Measurements from ENCODE around the gene WNT5B. TPM values are rescaled to one million over a fixed set of nuclear protein-coding genes. Genes with fewer than 3 reads are reported as not detected.

WNT5B gene
- total RNA-seq, 5 donors from 2014 or later (not counting 1 experiment from before 2014, with no cell fraction given), result 0.20 TPM; not detected in 4

- Mint-ChIP-seq H3K27ac (no peak overlapping the region), H3K27me3 (peaks cover 4 to 9% of the 10 kb centered on the region in 2 donors), H3K4me1 (peaks cover 3 to 11% (median 9%) of the 10 kb centered on the region in 3 donors), H3K36me3 (no peaks in the 10 kb centered on the region), H3K4me3 (no peak overlapping the region), H3K9me3 (no peaks in the 10 kb centered on the region)
- peaks cover 0 to 10% of the 10 kb centered on the region in 2 experiments for H3K27me3 ChIP-seq (replicated peaks in 1 of 2; ENCODE audit: control insufficient read depth in 2 of 2, extremely low read depth in 1 of 2, insufficient read depth in 2 of 2, low read length in 1 of 2)
- no peak overlapping the region for H3K4me3 ChIP-seq (ENCODE audit: control insufficient read depth in 1 of 2, extremely low read depth in 1 of 2, low read length in 1 of 2)
- H3K27ac ChIP-seq (ENCODE audit: low read length), result no peak overlapping the region
- H3K4me1 ChIP-seq (ENCODE audit: control insufficient read depth in 1 of 2, extremely low read depth in 1 of 2, insufficient read depth in 2 of 2, low read length in 2 of 2), result no peaks in the 10 kb centered on the region
- H3K36me3 ChIP-seq (ENCODE audit: control insufficient read depth in 2 of 2, extremely low read depth in 1 of 2, insufficient read depth in 1 of 2, low read length in 1 of 2), result no peaks in the 10 kb centered on the region
- CTCF ChIA-PET, result no interaction called here
- H3K9me3 ChIP-seq, result no peaks in the 10 kb centered on the region
- no peak for DNase-seq
- POLR2A ChIA-PET, result no interaction called here
- no peak for ATAC-seq (replicated peaks in 1 of 4)
These were observed 10.5 kb upstream of the WNT5B start for GRCh38 chr12:1618489-1618888.

- H3K9me3 Mint-ChIP-seq, result no peaks in the 10 kb centered on the region
- H3K36me3 Mint-ChIP-seq, result no peaks in the 10 kb centered on the region
- POLR2A ChIA-PET, result interaction anchor here in 1 of 2 donors (0.6 kb wide), 1 partner anchor 9 kb away, joined by 3 read pairs; no protein-coding TSS in a partner anchor
- H3K4me3 Mint-ChIP-seq, result no peak overlapping the region
- ATAC-seq (replicated peaks in 1 of 4) (no peak), DNase-seq (no peak)
- 64% methylated on average over 1 of the region's 4 CpGs for WGBS (ENCODE audit: insufficient coverage)
- peaks cover 3 to 11% (median 9%) of the 10 kb centered on the region in 3 donors for H3K4me1 Mint-ChIP-seq
- no peak overlapping the region for H3K27ac Mint-ChIP-seq
- CTCF ChIA-PET, result interaction anchor here in 1 of 2 donors (0.6 kb wide), 1 partner anchor 1005 kb away, joined by 4 read pairs; no protein-coding TSS in a partner anchor
- no peaks in the 10 kb centered on the region for H3K9me3 ChIP-seq
- H3K27me3 ChIP-seq (replicated peaks in 1 of 2; ENCODE audit: control insufficient read depth in 2 of 2, extremely low read depth in 1 of 2, insufficient read depth in 2 of 2, low read length in 1 of 2), result peaks cover 0 to 10% of the 10 kb centered on the region in 2 experiments
- H3K36me3 ChIP-seq (ENCODE audit: control insufficient read depth in 2 of 2, extremely low read depth in 1 of 2, insufficient read depth in 1 of 2, low read length in 1 of 2), result no peaks in the 10 kb centered on the region
- no peak overlapping the region for H3K4me3 ChIP-seq (ENCODE audit: control insufficient read depth in 1 of 2, extremely low read depth in 1 of 2, low read length in 1 of 2)
- H3K4me1 ChIP-seq (ENCODE audit: control insufficient read depth in 1 of 2, extremely low read depth in 1 of 2, insufficient read depth in 2 of 2, low read length in 2 of 2), result no peaks in the 10 kb centered on the region
- no peak overlapping the region for H3K27ac ChIP-seq (ENCODE audit: low read length)
- H3K27me3 Mint-ChIP-seq, result peaks cover 4 to 9% of the 10 kb centered on the region in 2 donors
These were observed 9.9 kb upstream of the WNT5B start for GRCh38 chr12:1619159-1619558.

- ChIA-PET CTCF (interaction anchor here in 1 of 2 donors (0.6 kb wide), 1 partner anchor 1006 kb away, joined by 4 read pairs; no protein-coding TSS in a partner anchor), POLR2A (interaction anchor here in 1 of 2 donors (0.6 kb wide), 1 partner anchor 9 kb away, joined by 3 read pairs; no protein-coding TSS in a partner anchor)
- DNase-seq, result no peak
- 60% methylated on average over 1 of the region's 8 CpGs for WGBS (ENCODE audit: insufficient coverage)
- H3K36me3 ChIP-seq (ENCODE audit: control insufficient read depth in 2 of 2, extremely low read depth in 1 of 2, insufficient read depth in 1 of 2, low read length in 1 of 2), result no peaks in the 10 kb centered on the region
- no peaks in the 10 kb centered on the region for H3K4me1 ChIP-seq (ENCODE audit: control insufficient read depth in 1 of 2, extremely low read depth in 1 of 2, insufficient read depth in 2 of 2, low read length in 2 of 2)
- no peak overlapping the region for H3K27ac ChIP-seq (ENCODE audit: low read length)
- no peaks in the 10 kb centered on the region for H3K9me3 ChIP-seq
- H3K36me3 Mint-ChIP-seq, result no peaks in the 10 kb centered on the region
- H3K27ac Mint-ChIP-seq, result no peak overlapping the region
- no peak overlapping the region for H3K4me3 Mint-ChIP-seq
- peaks cover 0 to 10% of the 10 kb centered on the region in 2 experiments for H3K27me3 ChIP-seq (replicated peaks in 1 of 2; ENCODE audit: control insufficient read depth in 2 of 2, extremely low read depth in 1 of 2, insufficient read depth in 2 of 2, low read length in 1 of 2)
- peaks cover 3 to 11% (median 9%) of the 10 kb centered on the region in 3 donors for H3K4me1 Mint-ChIP-seq
- peaks cover 4 to 9% of the 10 kb centered on the region in 2 donors for H3K27me3 Mint-ChIP-seq
- no peak for ATAC-seq (replicated peaks in 1 of 4)
- no peak overlapping the region for H3K4me3 ChIP-seq (ENCODE audit: control insufficient read depth in 1 of 2, extremely low read depth in 1 of 2, low read length in 1 of 2)
- no peaks in the 10 kb centered on the region for H3K9me3 Mint-ChIP-seq
These were observed 9.4 kb upstream of the WNT5B start for GRCh38 chr12:1619587-1619986.

DNA sequence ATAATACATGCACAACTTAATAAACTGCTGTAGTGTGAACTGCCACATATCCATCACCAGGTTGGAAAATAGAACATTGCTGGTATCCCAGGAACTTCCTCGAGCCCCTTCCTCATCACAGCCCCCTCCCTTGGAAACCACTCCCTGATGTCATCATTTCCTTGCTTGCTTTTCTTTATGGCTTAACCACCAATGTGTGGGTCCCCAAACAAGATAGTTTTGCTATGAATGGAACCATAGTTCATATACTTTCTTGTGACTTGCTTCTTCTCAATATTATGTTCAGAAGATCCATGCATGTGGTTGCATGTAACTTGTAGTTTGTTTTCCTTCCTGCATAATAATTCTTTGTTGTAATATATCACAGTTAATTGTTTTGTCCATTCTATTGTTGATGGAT, 8.9 kb upstream of the WNT5B start:
- Histone ChIP-seq H3K27me3 (replicated peaks in 1 of 2; ENCODE audit: control insufficient read depth in 2 of 2, extremely low read depth in 1 of 2, insufficient read depth in 2 of 2, low read length in 1 of 2) (peaks cover 0 to 10% of the 10 kb centered on the region in 2 experiments), H3K9me3 (no peaks in the 10 kb centered on the region), H3K36me3 (ENCODE audit: control insufficient read depth in 2 of 2, extremely low read depth in 1 of 2, insufficient read depth in 1 of 2, low read length in 1 of 2) (no peaks in the 10 kb centered on the region), H3K4me3 (ENCODE audit: control insufficient read depth in 1 of 2, extremely low read depth in 1 of 2, low read length in 1 of 2) (no peak overlapping the region), H3K4me1 (ENCODE audit: control insufficient read depth in 1 of 2, extremely low read depth in 1 of 2, insufficient read depth in 2 of 2, low read length in 2 of 2) (no peaks in the 10 kb centered on the region), H3K27ac (ENCODE audit: low read length) (no peak overlapping the region)
- H3K27me3 Mint-ChIP-seq, result peaks cover 4 to 7% of the 10 kb centered on the region in 2 donors
- no peak for DNase-seq
- no peak overlapping the region for H3K4me3 Mint-ChIP-seq
- POLR2A ChIA-PET, result interaction anchor here in 1 of 2 donors (0.6 kb wide), 1 partner anchor 8 kb away, joined by 3 read pairs; no protein-coding TSS in a partner anchor
- H3K36me3 Mint-ChIP-seq, result no peaks in the 10 kb centered on the region
- peaks cover 3 to 11% (median 9%) of the 10 kb centered on the region in 3 donors for H3K4me1 Mint-ChIP-seq
- ATAC-seq (replicated peaks in 1 of 4), result no peak
- H3K9me3 Mint-ChIP-seq, result no peaks in the 10 kb centered on the region
- CTCF ChIA-PET, result interaction anchor here in 1 of 2 donors (0.6 kb wide), 2 partner anchors 10 to 1006 kb away, joined by 3 to 4 read pairs; no protein-coding TSS in a partner anchor
- WGBS (ENCODE audit: insufficient coverage), result 29% methylated on average over 1 of the region's 1 CpG
- no peak overlapping the region for H3K27ac Mint-ChIP-seq

GRCh38 chr12:1622406-1622805, 6.6 kb upstream of the WNT5B start:
- Mint-ChIP-seq H3K27me3 (peaks cover 4 to 9% of the 10 kb centered on the region in 2 donors), H3K9me3 (no peaks in the 10 kb centered on the region), H3K27ac (peak overlapping the region in 1 of 2 donors; percentile 13), H3K4me1 (no peaks in the 10 kb centered on the region), H3K36me3 (no peaks in the 10 kb centered on the region), H3K4me3 (no peak overlapping the region)
- ChIA-PET POLR2A (no interaction called here), CTCF (interaction anchor here in 1 of 2 donors (0.6 kb wide), 1 partner anchor 12 kb away, joined by 3 read pairs; no protein-coding TSS in a partner anchor)
- H3K4me1 ChIP-seq (ENCODE audit: control insufficient read depth in 1 of 2, extremely low read depth in 1 of 2, insufficient read depth in 2 of 2, low read length in 2 of 2), result no peaks in the 10 kb centered on the region
- no peak for ATAC-seq (replicated peaks in 1 of 4)
- no peak for DNase-seq
- WGBS (ENCODE audit: insufficient coverage), result no CpG with 5 or more reads among the region's 3 CpGs
- H3K36me3 ChIP-seq (ENCODE audit: control insufficient read depth in 2 of 2, extremely low read depth in 1 of 2, insufficient read depth in 1 of 2, low read length in 1 of 2), result no peaks in the 10 kb centered on the region
- peaks cover 0 to 9% of the 10 kb centered on the region in 2 experiments for H3K27me3 ChIP-seq (replicated peaks in 1 of 2; ENCODE audit: control insufficient read depth in 2 of 2, extremely low read depth in 1 of 2, insufficient read depth in 2 of 2, low read length in 1 of 2)
- H3K9me3 ChIP-seq, result no peaks in the 10 kb centered on the region
- H3K4me3 ChIP-seq (ENCODE audit: control insufficient read depth in 1 of 2, extremely low read depth in 1 of 2, low read length in 1 of 2), result no peak overlapping the region
- H3K27ac ChIP-seq (ENCODE audit: low read length), result no peak overlapping the region

DNA sequence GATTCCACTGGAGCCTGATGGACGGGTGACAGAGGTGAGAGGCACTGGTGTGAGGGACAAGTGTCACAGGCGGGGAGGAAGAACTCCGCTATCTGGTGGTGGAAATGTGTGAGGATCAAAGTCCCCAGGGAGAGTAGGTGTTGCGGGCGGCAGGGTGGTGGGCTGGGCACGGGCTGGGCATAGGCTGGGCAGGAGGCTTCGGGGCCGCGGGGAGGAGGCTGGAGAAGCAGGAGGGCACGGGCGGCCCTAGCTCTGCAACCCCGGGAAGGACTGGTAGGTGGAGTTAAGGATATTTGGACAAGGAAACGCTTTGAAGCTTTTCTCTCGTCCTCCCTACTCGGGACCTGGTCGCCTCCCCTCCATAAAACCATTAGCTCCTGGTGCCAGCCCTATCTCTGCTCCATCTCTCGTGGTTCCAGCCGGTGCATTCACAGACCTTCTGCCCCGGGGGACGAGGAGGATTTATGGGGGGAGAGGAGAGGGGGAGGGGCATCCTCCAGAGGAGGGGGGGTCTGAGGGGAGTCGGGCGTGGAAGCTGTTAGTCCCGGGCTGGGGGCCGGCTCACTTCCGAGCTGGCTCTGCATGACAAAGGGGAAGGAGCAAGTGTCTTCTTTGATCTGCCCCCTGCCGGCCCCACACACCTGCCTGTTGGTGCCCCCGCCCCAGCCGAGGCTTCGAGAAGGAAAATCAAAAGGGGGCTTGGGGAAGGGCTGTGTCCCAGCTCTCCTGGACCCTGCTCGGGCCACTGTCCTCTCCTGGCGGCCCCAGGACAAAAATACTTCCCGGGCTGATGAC, 504 bp downstream of the WNT5B start:
- H3K9me3 ChIP-seq, result no peaks in the 10 kb centered on the region
- WGBS (ENCODE audit: insufficient coverage), result 17% methylated on average over 18 of the region's 32 CpGs
- H3K27me3 ChIP-seq (replicated peaks in 1 of 2; ENCODE audit: control insufficient read depth in 2 of 2, extremely low read depth in 1 of 2, insufficient read depth in 2 of 2, low read length in 1 of 2), result peaks cover 3 to 59% of the 10 kb centered on the region in 2 experiments
- CTCF ChIA-PET, result interaction anchor here (0.6 to 1.1 kb wide), 2 partner anchors 28 to 233 kb away, joined by 3 to 4 read pairs; no protein-coding TSS in a partner anchor
- peaks cover 45 to 59% of the 10 kb centered on the region in 2 donors for H3K27me3 Mint-ChIP-seq
- no peaks in the 10 kb centered on the region for H3K36me3 Mint-ChIP-seq
- H3K9me3 Mint-ChIP-seq, result no peaks in the 10 kb centered on the region
- peaks cover 2 to 20% of the 10 kb centered on the region in 2 experiments for H3K4me1 ChIP-seq (ENCODE audit: control insufficient read depth in 1 of 2, extremely low read depth in 1 of 2, insufficient read depth in 2 of 2, low read length in 2 of 2)
- ATAC-seq (replicated peaks in 1 of 4) (peak in 2 of 4 experiments; percentile 14 to 24), DNase-seq (peak in 1 of 35 experiments; percentile 18)
- peak overlapping the region; percentile 30 to 49 for H3K4me3 ChIP-seq (ENCODE audit: control insufficient read depth in 1 of 2, extremely low read depth in 1 of 2, low read length in 1 of 2)
- H3K27ac Mint-ChIP-seq, result no peak overlapping the region
- peak overlapping the region; percentile 59 to 82 (median 64) for H3K4me3 Mint-ChIP-seq
- no peaks in the 10 kb centered on the region for H3K36me3 ChIP-seq (ENCODE audit: control insufficient read depth in 2 of 2, extremely low read depth in 1 of 2, insufficient read depth in 1 of 2, low read length in 1 of 2)
- H3K4me1 Mint-ChIP-seq, result peaks cover 15 to 24% (median 17%) of the 10 kb centered on the region in 3 donors
- H3K27ac ChIP-seq (ENCODE audit: low read length), result no peak overlapping the region
- POLR2A ChIA-PET, result no interaction called here
